Measurements from ENCODE around the gene TMOD1. TPM values are rescaled to one million over a fixed set of nuclear protein-coding genes. Genes with fewer than 3 reads are reported as not detected.

Gene TMOD1
- total and polyA plus RNA-seq, 5 experiments from 2014 or later: 0.92 to 2.7 (median 1.2) TPM

- ATAC-seq: no peak
- POLR2A ChIA-PET: no interaction called here
- no peaks in the 10 kb centered on the region for H3K9me3 Mint-ChIP-seq
Observed at GRCh38 chr9:97560154-97560553, 58.7 kb downstream of the TMOD1 start.

GRCh38 chr9:97560851-97561250, 59.4 kb downstream of the TMOD1 start:
- no peak for DNase-seq
- H3K4me3 Mint-ChIP-seq: no peak overlapping the region
- no peaks in the 10 kb centered on the region for H3K9me3 Mint-ChIP-seq
- no peak overlapping the region for H3K27ac Mint-ChIP-seq
- POLR2A ChIA-PET: no interaction called here
- peaks cover 9 to 26% (median 16%) of the 10 kb centered on the region in 5 donors for H3K27me3 Mint-ChIP-seq
- peaks cover 0 to 6% (median 4%) of the 10 kb centered on the region in 4 donors for H3K4me1 Mint-ChIP-seq
- ATAC-seq: no peak
- H3K36me3 Mint-ChIP-seq: peaks cover 0 to 2% (median 0%) of the 10 kb centered on the region in 3 donors

More at GRCh38 chr9:97560154-97560553, 58.7 kb downstream of the TMOD1 start:
- Mint-ChIP-seq H3K36me3 (peaks cover 0 to 2% (median 0%) of the 10 kb centered on the region in 3 donors), H3K27ac (peak overlapping the region in 1 of 10 donors; percentile 17), H3K27me3 (peaks cover 9 to 33% (median 18%) of the 10 kb centered on the region in 5 donors), H3K4me1 (peaks cover 0 to 6% (median 4%) of the 10 kb centered on the region in 4 donors), H3K4me3 (no peak overlapping the region)
- no peak for DNase-seq

- POLR2A ChIA-PET: no interaction called here
- peaks cover 0 to 6% (median 4%) of the 10 kb centered on the region in 4 donors for H3K4me1 Mint-ChIP-seq
- H3K27me3 Mint-ChIP-seq: peaks cover 7 to 20% (median 11%) of the 10 kb centered on the region in 5 donors
- DNase-seq (no peak), ATAC-seq (no peak)
- H3K36me3 Mint-ChIP-seq: peaks cover 0 to 2% (median 0%) of the 10 kb centered on the region in 3 donors
- H3K4me3 Mint-ChIP-seq: no peak overlapping the region
- H3K9me3 Mint-ChIP-seq: no peaks in the 10 kb centered on the region
- H3K27ac Mint-ChIP-seq: peak overlapping the region in 1 of 10 donors; percentile 36
Observed at GRCh38 chr9:97561501-97561900, 60.0 kb downstream of the TMOD1 start.

GRCh38 chr9:97562542-97562941, 61.1 kb downstream of the TMOD1 start:
- Mint-ChIP-seq H3K27ac (peak overlapping the region in 1 of 10 donors; percentile 46), H3K9me3 (no peaks in the 10 kb centered on the region), H3K36me3 (peaks cover 0 to 2% (median 0%) of the 10 kb centered on the region in 3 donors)

GRCh38 chr9:97563458-97564135, 62.1 kb downstream of the TMOD1 start:
- Mint-ChIP-seq H3K27me3 (peaks cover 1 to 14% (median 11%) of the 10 kb centered on the region in 5 donors), H3K9me3 (no peaks in the 10 kb centered on the region), H3K27ac (peak overlapping the region in 1 of 10 donors; percentile 57), H3K4me3 (no peak overlapping the region), H3K4me1 (peaks cover 0 to 6% (median 5%) of the 10 kb centered on the region in 4 donors), H3K36me3 (no peaks in the 10 kb centered on the region)
- POLR2A ChIA-PET: no interaction called here
- ATAC-seq (no peak), DNase-seq (no peak)

More at GRCh38 chr9:97562542-97562941, 61.1 kb downstream of the TMOD1 start:
- Mint-ChIP-seq H3K4me3 (no peak overlapping the region), H3K4me1 (peaks cover 0 to 6% (median 4%) of the 10 kb centered on the region in 4 donors), H3K27me3 (peaks cover 2 to 14% (median 10%) of the 10 kb centered on the region in 5 donors)
- no peak for ATAC-seq
- POLR2A ChIA-PET: no interaction called here
- no peak for DNase-seq

- H3K36me3 Mint-ChIP-seq: no peaks in the 10 kb centered on the region
- peaks cover 1 to 11% (median 7%) of the 10 kb centered on the region in 5 donors for H3K27me3 Mint-ChIP-seq
- ATAC-seq: no peak
- H3K27ac Mint-ChIP-seq: peak overlapping the region in 1 of 10 donors; percentile 37
- H3K4me3 Mint-ChIP-seq: no peak overlapping the region
- DNase-seq: no peak
- peaks cover 0 to 2% (median 0%) of the 10 kb centered on the region in 4 donors for H3K4me1 Mint-ChIP-seq
- POLR2A ChIA-PET: no interaction called here
- H3K9me3 Mint-ChIP-seq: no peaks in the 10 kb centered on the region
Observed at GRCh38 chr9:97564291-97565175, 63.1 kb downstream of the TMOD1 start.

GRCh38 chr9:97565262-97565661, 63.8 kb downstream of the TMOD1 start:
- peaks cover 0 to 4% (median 0%) of the 10 kb centered on the region in 4 donors for H3K4me1 Mint-ChIP-seq

GRCh38 chr9:97567182-97567893, 65.9 kb downstream of the TMOD1 start:
- DNase-seq (no peak), ATAC-seq (no peak)
- Mint-ChIP-seq H3K36me3 (no peaks in the 10 kb centered on the region), H3K27ac (no peak overlapping the region), H3K4me1 (peaks cover 0 to 4% (median 0%) of the 10 kb centered on the region in 4 donors), H3K4me3 (no peak overlapping the region), H3K9me3 (no peaks in the 10 kb centered on the region), H3K27me3 (peaks cover 0 to 5% (median 1%) of the 10 kb centered on the region in 5 donors)
- POLR2A ChIA-PET: no interaction called here

More at GRCh38 chr9:97565262-97565661, 63.8 kb downstream of the TMOD1 start:
- peaks cover 0 to 8% (median 2%) of the 10 kb centered on the region in 5 donors for H3K27me3 Mint-ChIP-seq
- no peak overlapping the region for H3K27ac Mint-ChIP-seq
- H3K9me3 Mint-ChIP-seq: no peaks in the 10 kb centered on the region
- H3K36me3 Mint-ChIP-seq: no peaks in the 10 kb centered on the region
- ATAC-seq (no peak), DNase-seq (no peak)
- no peak overlapping the region for H3K4me3 Mint-ChIP-seq
- POLR2A ChIA-PET: no interaction called here

GRCh38 chr9:97567894-97568202, 66.4 kb downstream of the TMOD1 start:
- H3K27me3 Mint-ChIP-seq: peaks cover 0 to 5% (median 1%) of the 10 kb centered on the region in 5 donors
- H3K27ac Mint-ChIP-seq: no peak overlapping the region
- no peaks in the 10 kb centered on the region for H3K36me3 Mint-ChIP-seq
- H3K4me1 Mint-ChIP-seq: peaks cover 0 to 4% (median 0%) of the 10 kb centered on the region in 4 donors
- POLR2A ChIA-PET: no interaction called here
- H3K4me3 Mint-ChIP-seq: no peak overlapping the region
- DNase-seq (no peak), ATAC-seq (no peak)
- no peaks in the 10 kb centered on the region for H3K9me3 Mint-ChIP-seq

- ATAC-seq (no peak), DNase-seq (no peak)
- Mint-ChIP-seq H3K4me1 (peaks cover 0 to 4% (median 1%) of the 10 kb centered on the region in 4 donors), H3K9me3 (no peaks in the 10 kb centered on the region), H3K4me3 (no peak overlapping the region), H3K27ac (no peak overlapping the region), H3K36me3 (no peaks in the 10 kb centered on the region), H3K27me3 (peaks cover 0 to 5% (median 1%) of the 10 kb centered on the region in 5 donors)
- POLR2A ChIA-PET: no interaction called here
Observed at GRCh38 chr9:97568461-97569275, 67.2 kb downstream of the TMOD1 start.

- H3K36me3 Mint-ChIP-seq: no peaks in the 10 kb centered on the region
- peaks cover 0 to 1% (median 1%) of the 10 kb centered on the region in 5 donors for H3K27me3 Mint-ChIP-seq
- peaks cover 9 to 16% (median 12%) of the 10 kb centered on the region in 4 donors for H3K4me1 Mint-ChIP-seq
Observed at GRCh38 chr9:97570899-97571298, 69.4 kb downstream of the TMOD1 start.

GRCh38 chr9:97571664-97572063, 70.2 kb downstream of the TMOD1 start:
- peaks cover 9 to 18% (median 14%) of the 10 kb centered on the region in 4 donors for H3K4me1 Mint-ChIP-seq
- H3K9me3 Mint-ChIP-seq: peaks cover 0 to 5% (median 0%) of the 10 kb centered on the region in 9 donors
- ATAC-seq (no peak), DNase-seq (no peak)
- no peak overlapping the region for H3K4me3 Mint-ChIP-seq
- H3K27me3 Mint-ChIP-seq: peaks cover 0 to 1% (median 1%) of the 10 kb centered on the region in 5 donors
- no peaks in the 10 kb centered on the region for H3K36me3 Mint-ChIP-seq
- POLR2A ChIA-PET: no interaction called here
- no peak overlapping the region for H3K27ac Mint-ChIP-seq

More at GRCh38 chr9:97570899-97571298, 69.4 kb downstream of the TMOD1 start:
- POLR2A ChIA-PET: no interaction called here
- ATAC-seq: no peak
- Mint-ChIP-seq H3K9me3 (peaks cover 0 to 5% (median 0%) of the 10 kb centered on the region in 9 donors), H3K4me3 (no peak overlapping the region), H3K27ac (no peak overlapping the region)
- no peak for DNase-seq

All from naive thymus-derived CD8-positive, alpha-beta T cell (primary cell).